Activated B cell treated with CpG ODN at 0.5 μM for 24 hours (primary cell): ENCODE measurements around the gene IPMK. TPM values are rescaled to one million over a fixed set of nuclear protein-coding genes. Genes with fewer than 3 reads are reported as not detected.

Experiments
- ATAC-seq: fragments of 200-7000 bp; cut with Tn5 transposase; one replicate; pipeline ENCODE4 v1.10.0; 2021; ENCODE audit warnings: low read depth, mild to moderate bottlenecking, moderate library complexity
- CTCF ChIA-PET: fragments of 350-600 bp; sonication (Branson Sonifier 250); formaldehyde crosslinking; loops from one replicate; lab custom pipeline; 2021; ENCODE audit warnings: antibody characterized with exemption; lab: Charles Lee
- POLR2A ChIA-PET: fragments of 350-600 bp; sonication (Branson Sonifier 250); formaldehyde crosslinking; loops from one replicate; lab custom pipeline; 2021; ENCODE audit warnings: antibody characterized with exemption; lab: Charles Lee
- DNase-seq: peaks from one replicate; pipeline ENCODE4 v3.0.0; 2022
- H3K27ac Mint-ChIP-seq: one replicate; pipeline ENCODE4 v1.8.0; 2020; ENCODE audit warnings: mixed read lengths
- H3K27me3 Mint-ChIP-seq: one replicate; pipeline ENCODE4 v1.8.0; 2021; ENCODE audit warnings: mixed read lengths
- H3K36me3 Mint-ChIP-seq: one replicate; pipeline ENCODE4 v1.8.0; 2021; ENCODE audit warnings: low read depth, mixed read lengths
- H3K4me1 Mint-ChIP-seq: one replicate; pipeline ENCODE4 v1.8.0; 2021; ENCODE audit warnings: mixed read lengths
- H3K4me3 Mint-ChIP-seq: one replicate; pipeline ENCODE4 v1.8.0; 2020; ENCODE audit warnings: mild to moderate bottlenecking, mixed read lengths
- H3K9me3 Mint-ChIP-seq: one replicate; pipeline ENCODE4 v1.8.0; 2020; ENCODE audit warnings: mixed read lengths
- CTCF ChIP-seq: fragments of 200-600 bp; IDR thresholded peaks from one replicate; pipeline ENCODE4 v1.8.0; 2022; ENCODE audit warnings: antibody characterized with exemption, mild to moderate bottlenecking
- intact Hi-C: fragments of 100-400 bp; cut with micrococcal nuclease; formaldehyde crosslinking; loops from one replicate; pipeline ENCODE4 v1.15.1; 2024
- total RNA-seq: library from RNA; stranded (reverse); gene quantifications from 2 replicates; pipeline ENCODE4 v1.2.3, GENCODE V29; 2022

Gene IPMK
- total RNA-seq, 1 donor from 2014 or later = 7.6 TPM

GRCh38 chr10:58266003-58266825, 1.5 kb downstream of the IPMK start:
- no peaks in the 10 kb centered on the region for H3K27me3 Mint-ChIP-seq
- ChIA-PET CTCF (interaction anchor here (0.9 kb wide), 1 partner anchor 88 kb away, joined by 4 read pairs; no protein-coding TSS in a partner anchor), POLR2A (interaction anchor here (4.1 kb wide), 1 partner anchor 119 kb away, joined by 43 read pairs; the partner anchor contains the start of gene TFAM)
- peak overlapping the region; percentile 97 for H3K4me3 Mint-ChIP-seq
- H3K4me1 Mint-ChIP-seq = peaks cover 64% of the 10 kb centered on the region
- ATAC-seq (no peak), DNase-seq (no peak)
- peak overlapping the region; percentile 96 for H3K27ac Mint-ChIP-seq
- TF ChIP-seq CTCF = no peak
- intact Hi-C loops = loop anchor here (2.0 to 5.0 kb wide), 2 partner anchors 1616 to 1641 kb away; partner anchors contain the start of gene CCDC6
- no peaks in the 10 kb centered on the region for H3K9me3 Mint-ChIP-seq
- peaks cover 12% of the 10 kb centered on the region for H3K36me3 Mint-ChIP-seq

- H3K4me3 Mint-ChIP-seq = no peak overlapping the region
- no peak for TF ChIP-seq CTCF
- H3K36me3 Mint-ChIP-seq = peaks cover 12% of the 10 kb centered on the region
- H3K27ac Mint-ChIP-seq = peak overlapping the region; percentile 41
- intact Hi-C loops = loop anchor here (2.0 to 5.0 kb wide), 2 partner anchors 1617 to 1972 kb away; no protein-coding TSS in a partner anchor
- no peaks in the 10 kb centered on the region for H3K9me3 Mint-ChIP-seq
- CTCF ChIA-PET = no interaction called here
- POLR2A ChIA-PET = no interaction called here
- DNase-seq (no peak), ATAC-seq (no peak)
- peaks cover 66% of the 10 kb centered on the region for H3K4me1 Mint-ChIP-seq
- no peaks in the 10 kb centered on the region for H3K27me3 Mint-ChIP-seq
Observed at GRCh38 chr10:58265249-58265648, 2.4 kb downstream of the IPMK start.

- Mint-ChIP-seq H3K27me3 (no peaks in the 10 kb centered on the region), H3K36me3 (peaks cover 12% of the 10 kb centered on the region), H3K4me3 (peak overlapping the region; percentile 15), H3K9me3 (no peaks in the 10 kb centered on the region), H3K4me1 (peaks cover 66% of the 10 kb centered on the region), H3K27ac (peak overlapping the region; percentile 41)
- intact Hi-C loops = loop anchor here (1.0 to 5.0 kb wide), 3 partner anchors 9 to 1972 kb away; no protein-coding TSS in a partner anchor
- TF ChIP-seq CTCF = no peak
- ATAC-seq (no peak), DNase-seq (no peak)
- CTCF ChIA-PET = no interaction called here
- POLR2A ChIA-PET = no interaction called here
Observed at GRCh38 chr10:58264780-58265179, 2.9 kb downstream of the IPMK start.

GRCh38 chr10:58262766-58263165, 4.9 kb downstream of the IPMK start:
- TF ChIP-seq CTCF = no peak
- ChIA-PET CTCF (no interaction called here), POLR2A (no interaction called here)
- Mint-ChIP-seq H3K27ac (no peak overlapping the region), H3K36me3 (peaks cover 13% of the 10 kb centered on the region), H3K27me3 (no peaks in the 10 kb centered on the region), H3K4me3 (no peak overlapping the region), H3K4me1 (peaks cover 58% of the 10 kb centered on the region), H3K9me3 (no peaks in the 10 kb centered on the region)
- intact Hi-C loops = no loop called here
- no peak for DNase-seq
- ATAC-seq = no peak

GRCh38 chr10:58260334-58260733, 7.4 kb downstream of the IPMK start:
- peaks cover 19% of the 10 kb centered on the region for H3K36me3 Mint-ChIP-seq
- intact Hi-C loops = no loop called here
- DNase-seq (no peak), ATAC-seq (no peak)
- POLR2A ChIA-PET = no interaction called here
- H3K27me3 Mint-ChIP-seq = no peaks in the 10 kb centered on the region
- H3K27ac Mint-ChIP-seq = no peak overlapping the region
- CTCF ChIA-PET = no interaction called here
- H3K4me3 Mint-ChIP-seq = no peak overlapping the region
- TF ChIP-seq CTCF = no peak
- peaks cover 44% of the 10 kb centered on the region for H3K4me1 Mint-ChIP-seq
- no peaks in the 10 kb centered on the region for H3K9me3 Mint-ChIP-seq
